GM19193 (cell line): ENCODE data around the gene RYR3.

ENCODE experiments used
- POLR2A ChIP-seq: IDR thresholded peaks from 4 replicates; pipeline ENCODE4 v1.6.1; 2011; ENCODE audit not compliant: insufficient read depth, insufficient read length; ENCODE audit errors: extremely low read depth

Gene RYR3

DNA sequence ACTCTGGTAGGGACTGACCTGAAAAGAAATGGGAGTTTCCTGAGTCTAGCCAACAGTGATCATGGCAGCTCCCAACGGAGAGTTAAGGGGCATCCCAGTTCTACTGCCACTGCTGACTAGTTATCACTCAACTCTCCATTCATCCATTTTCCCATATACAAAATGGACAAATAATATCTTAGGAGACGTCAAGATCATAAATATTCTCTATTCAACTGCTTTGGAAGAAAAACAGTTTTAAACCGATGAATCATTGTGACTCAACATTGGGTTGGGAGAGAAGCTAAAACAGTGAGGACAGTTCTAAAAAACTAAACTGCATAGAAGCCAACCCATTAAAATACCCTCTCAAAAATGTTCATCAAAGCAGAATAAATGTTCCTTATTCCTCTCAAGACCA is 600.0 kb downstream of the RYR3 start:
- TF ChIP-seq POLR2A: no peak

DNA sequence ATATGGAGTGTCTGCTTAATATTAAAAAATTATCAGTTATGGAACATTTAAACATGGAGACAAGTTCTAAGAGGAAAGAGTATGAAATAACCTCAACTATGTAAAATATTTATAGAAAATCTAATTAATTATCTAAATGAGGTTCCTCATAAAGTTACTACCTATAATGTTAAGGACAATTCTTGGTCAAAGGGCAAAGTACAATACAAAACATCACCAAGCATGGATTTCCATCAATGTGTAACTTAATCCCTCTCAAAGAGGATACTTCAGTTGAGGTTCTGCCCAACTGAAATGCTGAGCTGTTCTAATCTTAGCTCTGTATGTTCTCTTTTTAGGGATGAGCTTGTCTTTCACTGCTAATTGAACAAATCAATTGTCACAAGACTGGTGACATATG is 601.6 kb downstream of the RYR3 start:
- no peak for TF ChIP-seq POLR2A

DNA sequence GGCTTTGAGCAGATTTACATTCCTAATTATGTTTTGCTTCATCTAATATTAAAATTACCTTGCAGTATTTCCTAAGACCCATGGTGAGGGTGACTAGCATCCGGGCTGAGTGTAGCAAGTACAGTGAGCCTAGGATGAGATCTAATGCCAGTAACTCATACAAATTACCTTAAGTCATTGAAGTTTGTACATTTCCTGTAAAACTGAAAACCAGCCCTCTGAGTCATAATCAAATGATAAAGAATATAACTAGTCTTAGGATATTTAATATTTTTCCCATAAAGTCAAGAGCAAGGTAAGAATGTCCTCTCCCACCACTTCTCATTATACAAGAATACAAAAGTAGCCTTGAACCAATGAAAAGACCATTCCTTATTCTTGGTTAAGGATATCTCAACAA is 602.7 kb downstream of the RYR3 start:
- TF ChIP-seq POLR2A: no peak
